RCC 7860 (cell line): ENCODE data around the gene PEDS1.
A peak's percentile ranks its signal among the peaks of the same experiment; 100 is the strongest.
"Not testable (repeated sequence)": the region's sequence is repeated elsewhere in the genome, so short reads cannot be mapped to it uniquely, and the experiment has no call there.

Experiments
- DNase-seq: peaks from one replicate; pipeline ENCODE4 v3.0.0-alpha.2; 2015; ENCODE audit warnings: low spot score
- FAIRE-seq: peaks from 2 replicates; lab custom pipeline; 2012; peaks lifted over from hg19 to GRCh38; lab: Jason Lieb, UNC

Gene PEDS1

DNA sequence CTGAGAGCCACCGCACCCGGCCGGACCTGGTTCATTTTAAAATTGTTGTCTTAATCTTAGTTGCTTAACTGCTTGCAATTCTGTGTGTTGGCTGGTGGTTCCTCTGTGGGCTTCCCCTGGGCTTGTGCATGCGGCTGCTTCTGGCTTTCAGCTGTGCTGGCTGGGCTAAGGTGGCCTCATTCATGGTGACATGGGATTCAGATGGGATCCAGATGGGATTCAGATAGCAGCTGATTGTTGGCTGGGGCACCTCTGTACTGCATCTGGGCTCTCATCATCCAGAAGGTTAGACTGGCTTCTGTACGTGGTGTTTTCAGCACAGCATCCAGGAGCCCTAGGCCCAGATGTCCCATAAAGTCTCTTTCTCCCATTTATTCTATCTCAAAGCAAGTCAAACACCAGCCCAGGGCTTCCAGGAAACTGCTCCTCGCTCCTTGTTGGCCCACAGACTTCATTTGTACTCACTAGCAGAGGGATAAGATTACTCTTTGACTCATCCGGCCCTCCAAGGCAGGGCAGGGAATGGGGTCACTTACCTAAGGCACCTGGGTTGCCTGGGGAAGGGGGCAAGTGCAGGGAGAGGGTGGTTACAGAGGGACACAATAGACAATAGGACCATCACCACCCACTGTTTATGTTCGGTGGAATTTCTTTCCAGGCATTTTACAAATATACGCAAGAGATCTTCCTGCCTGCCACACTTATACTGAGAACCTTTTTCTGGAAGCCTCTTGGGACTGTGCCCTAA lies 10.2 kb upstream of the PEDS1 start:
- DNase-seq (peak; percentile 18), FAIRE-seq (no peak)

DNA sequence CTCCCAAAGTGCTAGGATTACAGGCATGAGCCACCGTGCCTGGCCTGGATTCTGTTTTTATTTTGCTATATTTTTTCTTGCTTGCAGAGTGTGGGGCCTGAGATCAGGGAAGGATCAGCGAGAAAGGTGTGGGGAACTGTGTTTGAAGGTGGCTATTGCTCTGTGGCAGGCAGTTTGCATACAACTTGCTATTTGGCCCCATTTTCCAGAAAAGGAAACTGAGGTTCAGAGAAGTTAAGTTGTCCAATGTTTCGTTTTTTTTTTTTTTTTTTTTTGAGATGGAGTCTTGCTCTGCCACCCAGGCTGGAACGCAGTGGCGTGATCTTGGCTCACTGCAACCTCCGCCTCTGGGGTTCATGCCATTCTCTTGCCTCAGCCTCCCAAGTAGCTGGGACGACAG lies 8.0 kb upstream of the PEDS1 start:
- not testable (repeated sequence) for DNase-seq, FAIRE-seq

DNA sequence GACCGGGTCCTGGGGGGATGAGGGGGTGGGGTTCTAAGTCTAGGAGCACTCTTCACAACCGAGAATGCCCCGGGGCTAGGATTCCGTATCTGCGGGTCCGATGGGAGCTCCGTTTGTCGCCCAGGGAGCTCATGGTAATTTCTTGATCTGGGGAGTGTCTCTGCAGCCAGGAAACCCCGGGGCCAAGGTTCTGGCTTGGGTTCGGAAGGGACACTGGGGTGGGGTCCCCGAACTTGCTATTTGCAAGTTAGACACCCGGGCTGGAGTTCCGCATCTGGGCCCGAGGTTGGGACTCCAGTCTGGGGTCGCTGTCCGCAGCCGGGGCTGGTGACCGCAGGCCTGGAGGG lies 397 bp downstream of the PEDS1 start:
- FAIRE-seq (no peak), DNase-seq (no peak)

DNA sequence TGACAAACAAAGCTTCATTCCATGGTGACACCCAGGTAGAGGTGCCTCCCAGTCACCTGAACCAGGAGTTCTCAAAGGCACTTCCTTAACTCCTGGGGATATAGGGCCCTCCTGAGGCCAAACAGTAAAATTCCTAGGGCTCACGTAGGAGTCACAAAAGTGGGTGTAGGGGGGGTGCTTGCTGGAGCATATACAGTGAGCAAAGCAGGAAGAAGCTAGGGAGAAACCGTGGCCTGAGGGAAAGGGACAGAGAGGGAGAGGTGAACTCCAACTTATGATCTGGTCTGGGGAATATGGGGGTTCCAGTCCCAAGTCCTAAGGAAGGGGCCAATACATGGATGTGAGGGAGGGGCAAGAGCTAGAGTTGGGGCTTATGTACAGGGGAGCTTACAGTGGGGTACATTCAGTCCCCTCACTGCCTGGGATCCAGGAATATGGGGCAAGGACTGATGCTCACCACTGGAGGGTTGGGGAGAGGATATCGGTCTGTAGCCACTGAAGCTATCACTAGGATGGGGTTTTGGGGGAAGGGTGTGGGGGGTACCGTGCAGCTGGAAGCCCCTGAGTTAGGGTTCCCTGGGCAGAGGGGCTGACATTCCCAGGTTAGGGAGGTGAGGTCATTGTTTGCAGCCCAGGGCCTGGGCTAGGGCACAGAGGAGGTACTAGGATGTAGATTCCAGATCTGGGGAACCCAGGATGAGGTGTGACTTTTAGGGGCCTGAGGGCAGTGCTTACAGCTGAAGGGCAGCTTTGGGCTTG lies 950 bp downstream of the PEDS1 start:
- FAIRE-seq = no peak
- DNase-seq = peak; percentile 38

DNA sequence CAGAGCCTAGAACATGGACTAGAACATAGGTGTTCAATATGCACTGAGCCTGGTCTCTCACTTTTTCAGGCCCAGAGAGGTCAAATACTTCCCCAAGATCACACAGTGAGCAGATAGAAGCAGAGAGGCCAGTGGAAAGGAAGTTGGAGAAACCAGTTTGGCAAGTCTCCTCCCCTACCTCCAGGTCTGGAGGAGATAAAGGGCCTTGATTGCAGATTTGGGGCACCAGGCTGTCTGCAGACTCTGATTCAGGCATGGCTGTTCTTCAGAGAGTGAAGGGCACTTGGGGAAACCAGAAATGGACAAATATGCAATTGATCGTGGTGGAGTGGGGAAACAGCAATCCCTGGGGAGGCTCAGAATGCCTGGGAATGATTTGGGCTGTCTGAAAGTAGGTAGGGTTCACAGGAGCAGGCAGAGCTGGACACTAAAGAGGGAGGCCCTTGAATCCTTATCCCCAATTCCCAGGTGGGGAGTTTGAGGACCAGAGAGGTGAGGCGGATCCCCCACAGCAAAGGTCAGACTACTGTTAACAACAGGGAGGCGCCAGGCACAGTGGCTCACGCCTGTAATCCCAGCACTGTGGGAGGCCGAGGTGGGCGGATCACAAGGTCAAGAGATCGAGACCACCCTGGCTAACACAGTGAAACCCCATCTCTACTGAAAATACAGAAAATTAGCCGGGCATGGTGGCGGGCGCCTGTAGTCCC lies 2.3 kb downstream of the PEDS1 start:
- DNase-seq (no peak), FAIRE-seq (no peak)

DNA sequence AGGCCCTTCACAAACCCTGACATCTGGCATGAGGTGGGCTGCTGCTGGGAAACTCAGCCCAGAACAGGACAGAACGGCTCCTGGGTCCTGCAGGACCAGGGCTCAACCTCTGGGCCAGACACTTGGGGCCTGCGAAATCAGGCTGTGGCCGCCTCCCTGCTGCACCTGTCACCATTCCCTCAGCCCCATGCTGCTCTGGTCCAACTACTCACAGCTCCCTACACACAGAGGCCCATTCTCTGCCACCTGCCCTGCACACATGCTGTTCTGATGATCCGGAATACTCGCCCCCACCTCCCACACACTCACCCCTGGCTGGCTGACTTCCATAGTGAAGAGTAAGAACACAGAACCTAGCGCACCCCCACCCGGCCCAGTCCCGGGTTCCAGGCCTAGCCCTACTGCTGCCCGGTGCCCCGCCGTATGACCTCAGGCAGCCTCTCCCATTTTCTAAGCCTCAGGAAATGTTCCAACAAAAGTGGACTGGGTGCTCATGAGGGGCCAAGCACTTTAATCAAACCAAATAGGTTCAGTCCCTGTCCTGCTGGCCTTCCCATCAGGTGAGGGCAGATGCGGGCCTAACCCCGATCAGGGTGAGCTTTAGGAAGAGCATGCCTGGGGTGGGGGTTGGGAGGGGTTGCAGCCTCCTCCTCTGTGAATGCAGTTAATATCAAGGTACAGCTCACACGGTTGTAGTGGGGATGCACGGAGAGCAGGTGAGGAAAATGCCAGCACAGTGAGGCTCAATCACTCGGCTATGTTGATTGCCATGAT lies 3.9 kb downstream of the PEDS1 start:
- no peak for DNase-seq
- no peak for FAIRE-seq

DNA sequence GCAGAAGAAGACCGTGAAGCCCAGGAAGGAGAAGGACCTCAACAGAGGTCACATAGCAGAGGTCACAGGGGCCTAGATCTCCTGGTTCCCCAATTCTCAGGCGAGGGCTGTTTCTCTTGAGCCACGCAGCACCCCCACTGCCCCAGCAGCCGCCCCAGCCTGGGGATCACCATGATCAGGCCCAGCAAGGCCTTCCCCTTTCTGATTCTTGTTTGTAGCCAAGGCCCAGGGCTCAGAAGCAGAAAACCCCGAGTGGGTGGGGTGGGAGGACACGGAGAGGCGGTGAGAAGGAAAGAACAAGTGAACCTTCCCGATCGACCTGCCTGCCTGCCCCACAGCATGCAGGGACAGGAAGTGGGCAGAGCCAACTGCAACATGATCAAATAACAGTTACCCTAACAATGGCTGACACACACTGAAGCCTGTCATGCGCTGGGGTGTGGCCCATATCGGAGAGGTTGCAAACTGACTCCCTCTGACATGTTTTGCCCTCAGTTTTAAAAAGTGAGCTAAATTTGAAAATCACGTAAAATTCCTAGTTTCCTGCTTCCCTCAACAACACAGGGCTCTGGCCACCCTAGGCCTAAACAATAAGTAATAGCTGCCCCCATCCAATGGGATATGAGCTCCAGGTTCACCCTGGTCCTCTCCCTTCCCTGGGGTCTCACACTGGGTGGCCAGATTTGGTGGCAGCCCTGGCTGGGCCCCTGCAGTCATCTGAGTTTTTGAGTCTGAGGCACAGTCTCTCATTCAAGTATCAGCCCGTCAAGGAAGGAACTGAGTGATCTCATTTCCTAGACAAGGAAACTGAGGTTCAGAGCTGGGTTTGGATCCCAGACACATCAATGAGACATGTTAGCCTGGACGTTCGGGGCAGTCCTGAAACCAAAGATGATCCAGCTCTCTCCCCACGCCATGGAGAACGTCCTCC lies 6.5 kb downstream of the PEDS1 start:
- FAIRE-seq (no peak), DNase-seq (peak; percentile 47)

DNA sequence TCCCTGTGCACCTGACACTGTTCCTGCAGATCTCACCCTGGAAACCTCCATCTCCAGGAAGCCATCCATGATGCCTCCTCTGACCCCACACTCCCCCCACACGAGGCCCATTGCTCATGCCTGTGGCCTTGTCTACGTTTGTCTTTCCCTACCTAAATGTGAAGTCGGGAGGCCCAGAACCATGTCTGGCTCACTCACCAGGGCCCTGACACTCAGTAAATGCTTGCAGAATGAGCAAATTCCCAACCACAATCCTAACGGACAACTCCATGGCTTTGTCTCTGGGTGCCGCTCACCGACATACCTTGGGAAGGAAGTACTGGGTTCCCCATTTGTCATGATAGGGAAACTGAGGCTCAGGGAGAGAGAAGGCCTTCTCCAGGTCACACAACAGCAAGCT lies 7.3 kb downstream of the PEDS1 start:
- no peak for FAIRE-seq

DNA sequence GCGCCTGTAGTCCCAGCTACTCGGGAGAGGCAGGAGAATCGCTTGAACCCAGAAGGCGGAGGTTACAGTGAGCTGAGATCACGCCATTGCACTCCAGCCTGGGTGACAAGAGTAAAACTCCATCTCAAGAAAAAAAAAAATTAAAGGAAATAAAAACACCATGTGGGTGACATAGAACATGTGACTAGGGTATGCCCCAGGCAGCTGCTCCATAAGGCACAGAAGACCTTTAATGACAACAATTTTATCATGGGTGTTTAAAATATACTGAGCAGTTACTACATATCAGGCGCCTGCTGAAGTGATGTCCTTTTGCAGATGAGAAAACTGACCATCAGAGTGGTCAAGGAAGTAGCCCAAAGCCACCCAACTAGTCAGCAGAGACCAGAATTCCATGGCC lies 8.0 kb downstream of the PEDS1 start:
- no peak for DNase-seq
- FAIRE-seq = no peak

More for the DNA sequence above, 7.3 kb downstream of the PEDS1 start:
- DNase-seq = peak; percentile 21

DNA sequence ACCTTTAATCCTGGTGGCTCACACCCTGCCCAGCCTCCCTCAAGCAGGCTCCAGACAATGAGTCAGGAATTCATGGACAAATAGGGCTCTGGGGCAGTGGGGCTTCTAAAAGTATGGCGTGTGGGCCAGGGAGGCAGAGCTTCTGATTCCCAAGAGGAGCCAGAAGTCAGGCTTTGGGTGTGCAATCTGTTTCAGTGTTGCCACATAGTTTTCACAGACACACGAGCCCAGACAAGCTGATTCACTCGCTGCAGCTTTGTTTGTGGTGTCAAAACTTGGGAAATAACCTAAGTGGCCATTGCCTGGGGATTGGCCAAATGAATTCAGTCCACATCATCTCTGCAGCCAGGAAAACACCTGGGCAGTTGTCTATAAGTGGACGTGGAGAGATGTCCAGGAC lies 9.2 kb downstream of the PEDS1 start:
- peak; percentile 75 for FAIRE-seq
- DNase-seq = peak; percentile 87

DNA sequence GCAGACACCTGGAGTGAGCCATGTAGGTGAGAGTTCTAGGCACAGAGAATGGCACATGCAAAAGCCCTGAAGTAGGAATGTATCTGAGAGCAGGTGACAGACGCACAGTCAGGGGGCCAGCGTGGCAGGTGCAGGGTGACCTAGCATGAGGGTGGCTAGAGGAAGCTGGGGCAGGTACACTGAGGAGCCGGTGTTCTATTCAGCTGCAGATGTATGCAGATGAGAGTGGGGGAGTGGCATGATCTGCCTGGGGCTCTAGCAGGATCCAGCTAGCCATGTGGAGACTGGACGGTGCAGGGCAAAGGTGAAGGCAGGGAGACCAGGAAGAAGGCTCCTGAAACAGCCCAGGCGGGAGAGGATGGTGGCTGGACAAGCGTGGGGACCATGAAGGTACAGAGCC lies 10.7 kb downstream of the PEDS1 start:
- FAIRE-seq (no peak), DNase-seq (no peak)

DNA sequence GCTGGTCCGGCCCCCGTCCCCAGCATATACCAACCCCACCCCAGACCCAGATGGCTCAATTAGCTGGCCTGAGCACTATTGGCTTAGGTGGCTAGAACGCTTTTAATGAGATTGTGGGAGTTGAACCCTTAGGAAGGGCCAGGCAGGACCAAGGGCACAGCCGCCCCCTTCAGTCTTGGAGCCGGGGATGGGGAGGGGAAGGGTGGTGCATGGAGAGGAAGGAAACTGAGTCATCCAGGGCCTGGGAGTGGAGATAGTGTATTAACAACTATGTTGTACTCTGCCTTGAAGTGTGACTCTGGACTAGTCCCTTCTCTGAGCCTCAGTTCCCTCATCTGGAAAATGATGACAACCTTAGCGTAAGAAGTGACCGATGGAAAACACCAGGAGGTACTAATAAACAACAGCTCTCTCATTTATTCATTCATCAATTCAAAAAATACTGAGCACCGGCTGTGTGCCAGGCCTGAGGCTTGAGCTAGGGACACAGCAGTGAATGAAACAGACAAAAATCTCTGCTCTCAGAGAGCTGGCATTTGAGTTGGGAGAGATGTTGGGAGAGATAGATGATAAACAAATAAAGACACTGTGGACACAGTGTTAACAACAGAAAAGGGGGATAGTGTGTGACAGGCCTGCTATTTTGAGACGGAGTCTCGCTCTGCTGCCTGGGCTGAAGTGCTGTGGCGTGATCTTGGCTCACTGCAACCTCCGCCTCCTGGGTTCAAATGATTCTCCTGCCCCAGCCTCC lies 11.5 kb downstream of the PEDS1 start:
- DNase-seq (no peak), FAIRE-seq (no peak)

DNA sequence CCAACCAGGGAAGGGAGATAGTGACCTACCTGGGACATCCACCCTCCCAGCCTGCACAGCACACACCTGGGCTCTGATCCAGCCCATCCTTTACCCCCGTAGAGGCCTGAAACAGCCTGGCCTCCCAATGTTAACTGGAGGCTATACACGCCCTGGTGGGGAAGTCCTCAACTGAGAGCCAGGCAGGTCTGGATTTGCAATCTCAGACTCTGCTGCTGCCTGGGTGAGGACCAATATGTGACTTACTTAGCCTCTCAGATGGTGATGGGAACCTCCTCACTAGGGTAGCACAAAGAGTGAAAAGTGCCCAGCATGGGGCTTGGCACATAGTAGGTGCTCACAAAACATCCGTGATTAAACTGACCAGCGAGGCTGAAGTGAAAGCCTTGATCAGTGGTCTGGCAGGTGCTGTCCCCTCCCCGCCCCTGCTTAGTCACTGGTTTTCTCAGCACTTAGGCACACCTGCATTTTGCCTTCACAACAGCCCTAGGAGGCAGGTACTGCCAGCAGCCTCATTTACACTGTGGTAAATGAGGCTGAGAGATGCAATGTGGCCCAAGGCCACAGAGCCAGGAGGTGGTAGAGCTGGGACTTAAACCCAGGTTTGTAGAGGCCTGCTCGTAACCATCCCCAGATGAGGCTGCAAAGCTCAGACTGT lies 12.4 kb downstream of the PEDS1 start:
- FAIRE-seq (no peak), DNase-seq (no peak)

DNA sequence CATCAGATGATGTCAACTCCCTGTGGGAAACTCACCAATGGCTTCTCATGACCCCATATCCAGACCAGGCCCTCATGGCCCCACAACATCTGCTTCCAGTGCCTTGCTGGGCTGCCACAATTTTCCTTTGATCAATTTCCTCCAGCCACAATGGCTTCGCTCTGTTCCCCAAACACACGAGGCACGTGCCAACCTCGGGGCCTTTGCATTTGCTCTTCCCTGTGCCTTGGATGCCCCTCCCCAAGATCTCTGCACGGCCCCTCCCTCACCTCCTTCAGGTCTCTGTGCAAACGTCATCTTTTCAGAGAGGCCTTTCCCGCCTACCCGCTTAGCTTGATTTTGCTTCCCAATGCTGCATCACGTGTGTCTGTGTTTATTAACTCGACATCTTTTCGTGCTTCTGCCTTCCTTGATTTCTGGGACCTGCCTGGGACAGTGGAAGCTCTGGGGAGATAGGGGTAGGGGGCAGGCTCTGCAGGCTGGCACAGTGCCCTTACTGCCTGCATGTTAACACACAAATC lies 13.1 kb downstream of the PEDS1 start:
- no peak for FAIRE-seq

DNA sequence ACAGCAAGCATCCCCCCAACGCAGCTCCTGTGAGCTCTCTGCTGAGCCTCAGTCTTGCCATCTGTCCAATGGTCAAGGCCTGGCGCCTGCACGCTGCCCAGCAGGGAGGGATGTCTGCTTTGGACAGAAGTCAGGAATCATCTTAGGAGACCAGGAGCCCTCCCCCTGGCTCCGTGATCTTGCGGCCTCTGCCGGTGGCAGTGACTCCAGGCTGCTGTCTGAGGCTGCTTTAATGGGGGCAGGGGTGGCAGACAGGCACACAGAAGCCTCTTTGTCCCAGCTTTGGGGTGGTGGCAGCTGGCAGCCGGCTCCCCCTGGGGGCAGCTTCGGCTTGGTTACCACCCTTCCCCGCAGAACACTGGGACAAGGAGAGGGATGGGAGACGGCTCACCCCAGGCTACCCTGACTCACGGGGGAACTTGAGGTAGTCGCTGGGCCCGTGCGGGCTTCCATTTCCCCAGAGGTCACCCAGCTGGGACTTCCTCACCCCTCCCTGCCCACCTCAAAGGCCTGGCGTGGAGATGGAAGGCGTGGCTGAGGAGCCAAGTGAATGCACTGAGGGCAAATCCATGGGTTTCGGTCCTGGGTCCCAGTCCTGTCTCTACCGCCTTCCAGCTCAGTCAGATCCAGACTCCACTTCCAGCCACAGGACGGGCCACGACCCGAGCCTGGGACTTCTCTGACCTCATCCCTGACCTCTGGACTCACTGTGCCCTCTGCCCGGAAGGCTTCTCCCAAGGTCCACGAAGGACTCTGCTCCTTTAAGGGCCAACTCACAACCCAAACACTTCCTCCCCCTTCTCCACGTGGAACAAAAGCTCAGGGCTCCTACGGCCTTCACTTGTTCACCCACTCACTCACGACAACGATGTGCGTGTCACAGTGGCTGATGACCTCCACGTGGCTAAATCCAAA lies 14.8 kb downstream of the PEDS1 start:
- FAIRE-seq (no peak), DNase-seq (no peak)

More for the DNA sequence above, 13.1 kb downstream of the PEDS1 start:
- DNase-seq = no peak

DNA sequence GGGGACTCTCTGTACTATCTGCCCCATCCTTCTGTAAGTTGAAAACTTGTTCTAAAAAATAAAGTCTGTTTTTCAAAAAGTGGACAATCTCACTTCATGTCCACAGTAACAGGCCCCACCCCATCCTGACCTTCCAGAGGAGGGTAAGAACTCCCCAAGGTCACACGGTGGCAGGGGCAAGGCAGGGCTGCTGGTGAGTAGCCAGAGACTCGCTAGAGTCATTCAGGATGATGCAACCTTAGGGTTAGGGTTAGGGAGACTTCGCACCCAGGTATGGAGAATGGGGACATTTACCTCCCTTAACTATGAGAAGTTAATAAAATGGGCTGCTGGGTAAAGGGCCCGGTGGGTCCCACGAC lies 15.4 kb downstream of the PEDS1 start:
- no peak for FAIRE-seq
- no peak for DNase-seq

DNA sequence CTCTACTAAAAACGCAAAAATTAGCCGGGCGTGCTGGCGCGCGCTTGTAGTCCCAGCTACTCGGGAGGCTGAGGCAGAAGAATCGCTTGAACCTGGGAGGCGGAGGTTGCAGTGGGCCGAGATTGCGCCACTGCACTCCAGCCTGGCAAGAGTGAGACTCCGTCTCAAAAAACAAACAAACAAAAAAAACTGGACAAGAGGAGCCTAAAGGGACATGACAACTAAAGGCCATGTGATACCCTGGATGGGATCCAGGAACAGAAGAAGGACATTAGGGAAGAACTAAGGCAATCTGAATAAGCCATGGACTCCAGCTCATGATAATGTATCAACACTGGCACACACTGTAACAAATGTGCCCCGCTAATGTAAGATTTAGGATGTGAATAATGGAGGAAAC lies 15.8 kb downstream of the PEDS1 start:
- DNase-seq, FAIRE-seq: not testable (repeated sequence)
